ENCODE measurements around the gene ST3GAL2.

- TF ChIP-seq CTCF (IDR thresholded peaks at IDR 0.05) (no peak), POLR2A (IDR thresholded peaks at IDR 0.05) (no peak)
These were observed 17.2 kb downstream of the ST3GAL2 start for GRCh38 chr16:70421473-70422311.
